ENCODE results near the gene TAS1R1.

The TAS1R1 gene

GRCh38 chr1:6591222-6591621 lies 36.1 kb downstream of the TAS1R1 start:
- ATAC-seq (ENCODE audit: insufficient read depth, low read depth) (no peak), DNase-seq (no peak)
- Histone ChIP-seq H3K27me3 (ENCODE audit: insufficient read depth, low read length, poor library complexity) (no peaks in the 10 kb centered on the region), H2AFZ (ENCODE audit: low read depth, low read length) (no peak overlapping the region), H3K27ac (ENCODE audit: low read length) (no peak overlapping the region), H3K4me2 (ENCODE audit: insufficient read depth, low read length) (no peak overlapping the region), H3K79me2 (ENCODE audit: insufficient read depth, low read length) (peaks cover 15% of the 10 kb centered on the region; the same call in 1 of the 2 replicates), H3K4me1 (ENCODE audit: insufficient read depth, low read length) (no peaks in the 10 kb centered on the region), H3K9ac (ENCODE audit: low read depth, low read length) (no peak overlapping the region), H3K4me3 (ENCODE audit: low read depth in 1 of 2, low read length in 2 of 2) (no peak overlapping the region), H3K36me3 (ENCODE audit: insufficient read depth, low read length) (peaks cover 95% of the 10 kb centered on the region), H3K9me3 (ENCODE audit: insufficient read depth, low read length, severe bottlenecking) (no peaks in the 10 kb centered on the region), H4K20me1 (ENCODE audit: insufficient read depth, low read length) (peaks cover 83% of the 10 kb centered on the region)
- TF ChIP-seq, protein P1, sequence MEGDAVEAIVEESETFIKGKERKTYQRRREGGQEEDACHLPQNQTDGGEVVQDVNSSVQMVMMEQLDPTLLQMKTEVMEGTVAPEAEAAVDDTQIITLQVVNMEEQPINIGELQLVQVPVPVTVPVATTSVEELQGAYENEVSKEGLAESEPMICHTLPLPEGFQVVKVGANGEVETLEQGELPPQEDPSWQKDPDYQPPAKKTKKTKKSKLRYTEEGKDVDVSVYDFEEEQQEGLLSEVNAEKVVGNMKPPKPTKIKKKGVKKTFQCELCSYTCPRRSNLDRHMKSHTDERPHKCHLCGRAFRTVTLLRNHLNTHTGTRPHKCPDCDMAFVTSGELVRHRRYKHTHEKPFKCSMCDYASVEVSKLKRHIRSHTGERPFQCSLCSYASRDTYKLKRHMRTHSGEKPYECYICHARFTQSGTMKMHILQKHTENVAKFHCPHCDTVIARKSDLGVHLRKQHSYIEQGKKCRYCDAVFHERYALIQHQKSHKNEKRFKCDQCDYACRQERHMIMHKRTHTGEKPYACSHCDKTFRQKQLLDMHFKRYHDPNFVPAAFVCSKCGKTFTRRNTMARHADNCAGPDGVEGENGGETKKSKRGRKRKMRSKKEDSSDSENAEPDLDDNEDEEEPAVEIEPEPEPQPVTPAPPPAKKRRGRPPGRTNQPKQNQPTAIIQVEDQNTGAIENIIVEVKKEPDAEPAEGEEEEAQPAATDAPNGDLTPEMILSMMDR (IDR thresholded peaks at IDR 0.05; ENCODE audit: borderline replicate concordance, extremely low read depth, low read length, poor library complexity, severe bottlenecking): no peak
- TF ChIP-seq EZH2 (IDR thresholded peaks at IDR 0.05; ENCODE audit: borderline replicate concordance, low read depth, low read length, severe bottlenecking): no peak

DNA sequence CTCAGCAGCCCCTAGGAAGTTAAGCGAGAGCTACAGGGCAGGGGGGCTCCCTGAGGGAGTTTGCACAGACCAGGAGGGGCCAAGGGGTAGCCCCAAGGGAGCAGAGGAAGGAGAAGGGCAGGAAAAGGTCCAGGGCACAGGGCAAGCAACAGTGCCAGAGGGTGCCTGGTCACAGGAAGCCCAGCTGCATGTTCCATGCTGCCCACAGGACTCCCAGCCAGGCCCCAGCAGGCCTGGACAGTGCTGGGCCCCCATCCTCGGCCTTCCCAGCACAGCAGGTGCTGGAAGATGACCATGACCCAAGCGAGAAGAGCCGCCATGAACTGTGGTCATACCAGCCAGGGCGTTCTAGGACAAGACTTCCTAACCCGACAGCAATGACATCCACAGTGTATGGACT lies 36.5 kb downstream of the TAS1R1 start:
- Histone ChIP-seq H4K20me1 (ENCODE audit: insufficient read depth, low read length) (peaks cover 83% of the 10 kb centered on the region), H3K9ac (ENCODE audit: low read depth, low read length) (no peak overlapping the region), H3K27ac (ENCODE audit: low read length) (no peak overlapping the region), H3K4me3 (ENCODE audit: low read depth in 1 of 2, low read length in 2 of 2) (no peak overlapping the region), H3K4me1 (ENCODE audit: insufficient read depth, low read length) (no peaks in the 10 kb centered on the region), H3K36me3 (ENCODE audit: insufficient read depth, low read length) (peaks cover 97% of the 10 kb centered on the region), H3K9me3 (ENCODE audit: insufficient read depth, low read length, severe bottlenecking) (no peaks in the 10 kb centered on the region), H3K27me3 (ENCODE audit: insufficient read depth, low read length, poor library complexity) (no peaks in the 10 kb centered on the region), H3K79me2 (ENCODE audit: insufficient read depth, low read length) (peaks cover 19% of the 10 kb centered on the region), H2AFZ (ENCODE audit: low read depth, low read length) (no peak overlapping the region), H3K4me2 (ENCODE audit: insufficient read depth, low read length) (no peak overlapping the region)
- ATAC-seq (ENCODE audit: insufficient read depth, low read depth) (no peak), DNase-seq (no peak)
- TF ChIP-seq EZH2 (IDR thresholded peaks at IDR 0.05; ENCODE audit: borderline replicate concordance, low read depth, low read length, severe bottlenecking): no peak
- TF ChIP-seq, protein P1 (IDR thresholded peaks at IDR 0.05; ENCODE audit: borderline replicate concordance, extremely low read depth, low read length, poor library complexity, severe bottlenecking): no peak

DNA sequence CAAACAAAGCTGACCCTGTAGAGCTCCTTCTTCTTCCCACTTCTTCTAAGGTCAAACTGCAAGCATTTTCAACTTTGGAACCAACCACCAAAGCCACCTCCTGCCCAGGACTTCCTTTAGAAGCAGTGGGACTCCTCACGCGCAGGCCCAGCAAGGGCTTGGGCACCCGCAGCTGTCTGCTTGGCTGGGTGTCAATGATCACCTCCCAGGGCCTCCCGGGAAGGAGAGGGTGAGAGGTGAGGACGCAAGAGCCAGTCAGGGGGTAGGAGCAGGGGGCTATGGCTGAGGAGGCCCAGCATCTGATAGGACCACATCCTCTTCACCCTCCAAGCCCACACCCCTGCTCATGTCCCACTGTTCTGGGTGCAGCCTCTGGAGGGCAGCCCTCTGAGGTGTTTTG lies 37.3 kb downstream of the TAS1R1 start:
- Histone ChIP-seq H3K4me1 (ENCODE audit: insufficient read depth, low read length) (peaks cover 7% of the 10 kb centered on the region; the same call in 1 of the 2 replicates), H4K20me1 (ENCODE audit: insufficient read depth, low read length) (peaks cover 83% of the 10 kb centered on the region), H3K27ac (ENCODE audit: low read length) (no peak overlapping the region), H3K4me2 (ENCODE audit: insufficient read depth, low read length) (no peak overlapping the region), H2AFZ (ENCODE audit: low read depth, low read length) (no peak overlapping the region), H3K4me3 (ENCODE audit: low read depth in 1 of 2, low read length in 2 of 2) (no peak overlapping the region), H3K9ac (ENCODE audit: low read depth, low read length) (no peak overlapping the region), H3K36me3 (ENCODE audit: insufficient read depth, low read length) (peaks cover 99% of the 10 kb centered on the region), H3K79me2 (ENCODE audit: insufficient read depth, low read length) (peaks cover 27% of the 10 kb centered on the region), H3K27me3 (ENCODE audit: insufficient read depth, low read length, poor library complexity) (no peaks in the 10 kb centered on the region), H3K9me3 (ENCODE audit: insufficient read depth, low read length, severe bottlenecking) (no peaks in the 10 kb centered on the region)
- ATAC-seq (ENCODE audit: insufficient read depth, low read depth) (no peak), DNase-seq (no peak)
- TF ChIP-seq, protein P1 (IDR thresholded peaks at IDR 0.05; ENCODE audit: borderline replicate concordance, extremely low read depth, low read length, poor library complexity, severe bottlenecking): no peak
- TF ChIP-seq EZH2 (IDR thresholded peaks at IDR 0.05; ENCODE audit: borderline replicate concordance, low read depth, low read length, severe bottlenecking): no peak

All from DND-41 (cell line).